HL-60 (cell line): ENCODE measurements around the gene CPED1.

Experiments used
- DNase-seq, 2 experiments: peaks; one replicate each; pipeline ENCODE4 v3.0.0-alpha.2; 2010 to 2020; ENCODE audit warnings: low read depth in 1 of 2, low spot score in 1 of 2
- H3K27ac ChIP-seq: fragments of 250-450 bp; sonication (Bioruptor Pico); replicated peaks from 2 replicates; pipeline ENCODE4 v1.5.1; 2020; ENCODE audit warnings: mild to moderate bottlenecking, moderate library complexity
- H3K27me3 ChIP-seq: fragments of 250-450 bp; sonication (Bioruptor Pico); 2 replicates; pipeline ENCODE4 v1.5.1; 2021; ENCODE audit warnings: mild to moderate bottlenecking, moderate library complexity; ENCODE audit not compliant: insufficient read depth, poor library complexity, severe bottlenecking
- H3K4me3 ChIP-seq: replicated peaks from 2 replicates; pipeline ENCODE4 v1.5.1; 2011; ENCODE audit warnings: mild to moderate bottlenecking, control low read depth, low read length; ENCODE audit not compliant: insufficient read depth
- CTCF ChIP-seq: IDR thresholded peaks from one replicate; pipeline ENCODE4 v1.5.1; 2011; ENCODE audit warnings: low read length, control low read depth, inconsistent platforms; ENCODE audit not compliant: insufficient read depth
- GABPA ChIP-seq: IDR thresholded peaks from 2 replicates; pipeline ENCODE4 v1.6.1; 2012; ENCODE audit warnings: low read depth
- POLR2AphosphoS5 ChIP-seq: IDR thresholded peaks from 2 replicates; pipeline ENCODE4 v1.6.1; 2012; ENCODE audit warnings: low read depth
- REST ChIP-seq: IDR thresholded peaks from 2 replicates; pipeline ENCODE4 v1.6.1; 2012; ENCODE audit warnings: low read depth; ENCODE audit not compliant: insufficient replicate concordance
- SPI1 ChIP-seq: IDR thresholded peaks from 2 replicates; pipeline ENCODE4 v1.6.1; 2012; ENCODE audit warnings: low read depth, mild to moderate bottlenecking, borderline replicate concordance

CPED1 gene

GRCh38 chr7:121039994-121040393 lies 51.5 kb downstream of the CPED1 start:
- no peak overlapping the region for H3K4me3 ChIP-seq
- H3K27me3 ChIP-seq: no peaks in the 10 kb centered on the region
- no peak for DNase-seq
- H3K27ac ChIP-seq: no peak overlapping the region
- TF ChIP-seq REST (no peak), CTCF (no peak), SPI1 (no peak)

GRCh38 chr7:121041516-121042148 lies 53.1 kb downstream of the CPED1 start:
- TF ChIP-seq POLR2AphosphoS5: no peak
- no peak overlapping the region for H3K4me3 ChIP-seq
- H3K27me3 ChIP-seq: no peaks in the 10 kb centered on the region
- H3K27ac ChIP-seq: no peak overlapping the region
- no peak for DNase-seq

GRCh38 chr7:121042195-121042594 lies 53.7 kb downstream of the CPED1 start:
- Histone ChIP-seq H3K4me3 (no peak overlapping the region), H3K27ac (no peak overlapping the region), H3K27me3 (no peaks in the 10 kb centered on the region)
- TF ChIP-seq CTCF: no peak
- no peak for TF ChIP-seq GABPA
- no peak for TF ChIP-seq POLR2AphosphoS5
- no peak for TF ChIP-seq REST
- no peak for TF ChIP-seq SPI1
- no peak for DNase-seq

- TF ChIP-seq CTCF (no peak), SPI1 (no peak), GABPA (no peak), REST (no peak), POLR2AphosphoS5 (no peak)
- Histone ChIP-seq H3K4me3 (no peak overlapping the region), H3K27ac (no peak overlapping the region), H3K27me3 (no peaks in the 10 kb centered on the region)
- DNase-seq: no peak
Observed at GRCh38 chr7:121042899-121043298, 54.4 kb downstream of the CPED1 start.
